Spinal cord (tissue), 10 donors: Measurements from ENCODE around the gene FEZ2. TPM values are rescaled to one million over a fixed set of nuclear protein-coding genes. Genes with fewer than 3 reads are reported as not detected.

Experiments used
- DNase-seq, 6 donors: peaks; one replicate each; pipeline versions ENCODE4 v3.0.0 to v3.0.0-alpha.2; 2013 to 2015; ENCODE audit warnings: low spot score in 6 of 6, low read depth in 4 of 6
- H3K27ac ChIP-seq: one replicate; pipeline ENCODE4 v1.5.1; 2013; ENCODE audit warnings: low read depth, low read length, control low read depth
- H3K27me3 ChIP-seq: one replicate; pipeline ENCODE4 v1.6.1; 2013; ENCODE audit warnings: low read length; ENCODE audit not compliant: control insufficient read depth, insufficient read depth
- H3K36me3 ChIP-seq: one replicate; pipeline ENCODE4 v1.6.1; 2013; ENCODE audit warnings: low read length; ENCODE audit not compliant: control insufficient read depth, insufficient read depth
- H3K4me1 ChIP-seq: one replicate; pipeline ENCODE4 v1.6.1; 2013; ENCODE audit warnings: low read length; ENCODE audit not compliant: control insufficient read depth, insufficient read depth
- H3K4me3 ChIP-seq: one replicate; pipeline ENCODE4 v1.5.1; 2013; ENCODE audit warnings: low read depth, low read length, control low read depth
- H3K9me3 ChIP-seq: one replicate; pipeline ENCODE4 v1.6.1; 2013; ENCODE audit warnings: low read length; ENCODE audit not compliant: control insufficient read depth, insufficient read depth
- WGBS: methylation state at CpG from one replicate; pipeline ENCODE4 v1.1.5; 2013; ENCODE audit warnings: missing lambda C conversion rate; ENCODE audit not compliant: insufficient coverage; 5-methylcytosine and 5-hydroxymethylcytosine counted together
- polyA plus RNA-seq, 2 donors: library from polyadenylated mRNA; unstranded; fragments of 120-200 nt; gene quantifications; one replicate each; pipeline ENCODE4 v1.2.1, GENCODE V29; 2013; ENCODE audit not compliant: insufficient read length in 2 of 2
- total RNA-seq, 2 donors: library from RNA; depleted of rRNA in 1 of 2; stranded (reverse); fragments of 120-200 nt in 1 of 2; fragments of >200 nt in 1 of 2; gene quantifications; one replicate each; pipeline versions ENCODE4 v1.2.3 to v1.2.4, GENCODE V29; 2013 to 2014
- donor health status: healthy.

Gene FEZ2
- total and polyA plus RNA-seq, 4 donors, result 79.6 to 133 (median 110) TPM

DNA sequence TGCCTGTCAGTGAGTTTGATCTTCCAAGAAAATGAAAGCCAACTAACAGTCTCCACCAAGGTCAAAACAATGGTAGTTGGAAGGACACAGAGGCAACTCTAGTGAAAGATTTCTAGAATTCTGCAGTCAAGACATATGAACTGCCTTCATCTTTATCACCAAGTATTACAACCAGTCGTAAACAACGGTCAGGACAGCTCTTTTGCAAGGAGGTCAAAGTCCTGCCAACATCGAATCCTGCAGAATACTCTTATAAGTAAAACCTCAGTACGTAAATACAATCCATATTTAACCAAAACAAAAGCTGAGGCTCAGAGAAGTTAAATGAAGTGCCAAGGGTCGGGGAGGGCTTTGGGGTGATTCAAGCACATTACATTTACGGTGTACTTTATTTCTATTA, 3.1 kb downstream of the FEZ2 start:
- H3K27me3 ChIP-seq, result no peaks in the 10 kb centered on the region
- H3K4me3 ChIP-seq, result no peak overlapping the region
- peaks cover 10% of the 10 kb centered on the region for H3K4me1 ChIP-seq
- H3K27ac ChIP-seq, result no peak overlapping the region
- H3K9me3 ChIP-seq, result no peaks in the 10 kb centered on the region
- no peaks in the 10 kb centered on the region for H3K36me3 ChIP-seq
- WGBS, result 83% methylated on average over 2 of the region's 6 CpGs
- no peak for DNase-seq

DNA sequence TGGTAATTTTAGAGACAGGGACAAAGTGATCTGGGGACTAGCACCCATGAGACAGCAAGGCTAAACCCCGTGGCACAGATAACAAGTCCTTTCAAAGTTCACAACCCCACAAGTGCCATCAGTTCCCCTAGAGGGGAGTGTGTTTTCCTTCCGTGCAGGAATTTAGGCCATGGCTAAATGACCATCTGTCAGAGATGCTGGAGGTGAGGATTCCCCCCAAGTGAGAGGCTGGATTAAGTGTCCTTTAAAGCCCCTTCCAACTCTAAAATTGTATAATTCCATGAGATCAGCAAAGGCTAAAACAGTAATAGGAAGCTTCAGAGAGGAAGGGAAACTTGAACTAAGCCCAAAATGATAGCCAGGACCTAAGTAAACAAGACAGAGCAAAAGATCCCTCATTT, 8.7 kb downstream of the FEZ2 start:
- WGBS, result no CpG with 5 or more reads among the region's 2 CpGs
- H3K4me3 ChIP-seq, result no peak overlapping the region
- no peaks in the 10 kb centered on the region for H3K4me1 ChIP-seq
- DNase-seq, result no peak
- H3K9me3 ChIP-seq, result no peaks in the 10 kb centered on the region
- H3K27ac ChIP-seq, result no peak overlapping the region
- H3K27me3 ChIP-seq, result no peaks in the 10 kb centered on the region
- no peaks in the 10 kb centered on the region for H3K36me3 ChIP-seq

- H3K36me3 ChIP-seq, result no peaks in the 10 kb centered on the region
These were observed 10.4 kb downstream of the FEZ2 start for GRCh38 chr2:36587556-36587955.

DNA sequence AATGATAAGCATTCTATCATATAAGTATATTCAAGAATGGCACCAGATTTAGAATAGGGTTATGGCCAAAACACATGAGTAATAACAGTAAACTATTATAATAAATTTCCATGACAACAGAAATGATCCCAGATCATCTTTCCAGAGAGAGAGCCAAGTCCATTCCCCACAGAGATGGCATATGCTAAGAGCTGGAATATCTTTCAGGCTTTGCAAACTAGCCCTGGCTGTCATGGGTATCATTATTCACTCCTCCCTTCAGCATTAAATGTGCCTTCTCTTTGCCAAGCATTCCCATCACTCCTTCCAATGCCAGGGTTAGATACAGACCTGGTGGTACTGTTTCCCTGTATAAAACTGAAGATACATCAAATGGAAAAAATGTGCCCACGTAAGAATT, 10.9 kb downstream of the FEZ2 start:
- Histone ChIP-seq H3K27ac (no peak overlapping the region), H3K36me3 (no peaks in the 10 kb centered on the region), H3K4me3 (no peak overlapping the region), H3K27me3 (no peaks in the 10 kb centered on the region), H3K4me1 (no peaks in the 10 kb centered on the region), H3K9me3 (no peaks in the 10 kb centered on the region)
- no CpG with 5 or more reads among the region's 1 CpG for WGBS
- DNase-seq, result peak in 2 of 6 donors; percentile 25 to 60

More at GRCh38 chr2:36587556-36587955, 10.4 kb downstream of the FEZ2 start:
- Histone ChIP-seq H3K4me3 (no peak overlapping the region), H3K27me3 (no peaks in the 10 kb centered on the region), H3K9me3 (no peaks in the 10 kb centered on the region), H3K27ac (no peak overlapping the region), H3K4me1 (no peaks in the 10 kb centered on the region)
- WGBS, result no CpG with 5 or more reads among the region's 3 CpGs
- no peak for DNase-seq

- Histone ChIP-seq H3K27ac (no peak overlapping the region), H3K4me1 (no peaks in the 10 kb centered on the region), H3K4me3 (no peak overlapping the region), H3K27me3 (no peaks in the 10 kb centered on the region), H3K9me3 (no peaks in the 10 kb centered on the region), H3K36me3 (no peaks in the 10 kb centered on the region)
- no peak for DNase-seq
- WGBS, result 81% methylated on average over 4 of the region's 6 CpGs
These were observed 11.3 kb downstream of the FEZ2 start for GRCh38 chr2:36586672-36587071.

GRCh38 chr2:36584148-36584794, 13.7 kb downstream of the FEZ2 start:
- Histone ChIP-seq H3K36me3 (peaks cover 6% of the 10 kb centered on the region), H3K9me3 (no peaks in the 10 kb centered on the region), H3K4me3 (no peak overlapping the region), H3K27ac (no peak overlapping the region), H3K27me3 (no peaks in the 10 kb centered on the region), H3K4me1 (no peaks in the 10 kb centered on the region)
- DNase-seq, result no peak
- no CpG with 5 or more reads among the region's 1 CpG for WGBS

GRCh38 chr2:36582951-36583350, 15.0 kb downstream of the FEZ2 start:
- Histone ChIP-seq H3K27ac (no peak overlapping the region), H3K4me1 (no peaks in the 10 kb centered on the region), H3K36me3 (peaks cover 6% of the 10 kb centered on the region), H3K9me3 (no peaks in the 10 kb centered on the region), H3K27me3 (no peaks in the 10 kb centered on the region), H3K4me3 (no peak overlapping the region)
- no peak for DNase-seq
- 86% methylated on average over 1 of the region's 3 CpGs for WGBS

- no CpG with 5 or more reads among the region's 5 CpGs for WGBS
- no peak for DNase-seq
- Histone ChIP-seq H3K27ac (no peak overlapping the region), H3K4me3 (no peak overlapping the region), H3K27me3 (no peaks in the 10 kb centered on the region), H3K36me3 (peaks cover 6% of the 10 kb centered on the region), H3K4me1 (no peaks in the 10 kb centered on the region), H3K9me3 (no peaks in the 10 kb centered on the region)
These were observed 15.4 kb downstream of the FEZ2 start for GRCh38 chr2:36582538-36582937.

DNA sequence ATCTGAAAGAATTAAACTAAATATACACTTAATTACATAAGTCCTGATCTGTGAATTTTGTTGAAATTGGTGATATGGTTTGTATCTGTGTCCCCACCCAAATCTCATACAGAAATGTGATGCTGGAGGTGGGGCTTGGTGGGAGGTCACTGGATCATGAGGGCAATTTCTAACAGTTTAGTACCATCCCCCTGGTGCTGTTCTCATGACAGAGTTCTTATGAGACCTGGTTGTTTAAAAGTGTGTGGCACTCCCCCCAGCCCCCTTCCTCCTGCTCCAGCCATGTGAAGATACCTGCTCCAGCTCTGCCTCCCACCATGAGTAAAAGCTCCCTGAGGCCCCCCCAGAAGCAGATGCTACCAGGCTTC, 18.7 kb downstream of the FEZ2 start:
- H3K27ac ChIP-seq, result no peak overlapping the region
- H3K27me3 ChIP-seq, result no peaks in the 10 kb centered on the region
- H3K9me3 ChIP-seq, result no peaks in the 10 kb centered on the region
- no peaks in the 10 kb centered on the region for H3K4me1 ChIP-seq
- no peak overlapping the region for H3K4me3 ChIP-seq
- no peak for DNase-seq
- peaks cover 13% of the 10 kb centered on the region for H3K36me3 ChIP-seq

- DNase-seq, result no peak
- Histone ChIP-seq H3K9me3 (no peaks in the 10 kb centered on the region), H3K36me3 (peaks cover 13% of the 10 kb centered on the region), H3K27me3 (no peaks in the 10 kb centered on the region), H3K27ac (no peak overlapping the region), H3K4me3 (no peak overlapping the region), H3K4me1 (no peaks in the 10 kb centered on the region)
- WGBS, result 89% methylated on average over 7 of the region's 10 CpGs
These were observed 19.3 kb downstream of the FEZ2 start for GRCh38 chr2:36578343-36579296.
